Esophagus squamous epithelium (tissue), 4 donors: Measurements from ENCODE around the gene EIF4G1.

Experiments
- POLR2A ChIP-seq, 4 donors: fragments of 450-650 bp; IDR thresholded peaks; one replicate each; pipeline ENCODE4 v1.6.1; 2017; ENCODE audit warnings: antibody characterized with exemption in 4 of 4, mild to moderate bottlenecking in 4 of 4, moderate library complexity in 3 of 4
- TF ChIP-seq, protein P1 (sequence below), 6 experiments: fragments of 450-650 bp in 4 of 6; fragments of 200-600 bp in 2 of 6; sonication (generic) in 2 of 6; IDR thresholded peaks; one replicate each; pipeline ENCODE4 v1.5.1; 2016 to 2019; ENCODE audit warnings: antibody characterized with exemption in 6 of 6, mild to moderate bottlenecking in 4 of 6, moderate library complexity in 4 of 6

DNA sequence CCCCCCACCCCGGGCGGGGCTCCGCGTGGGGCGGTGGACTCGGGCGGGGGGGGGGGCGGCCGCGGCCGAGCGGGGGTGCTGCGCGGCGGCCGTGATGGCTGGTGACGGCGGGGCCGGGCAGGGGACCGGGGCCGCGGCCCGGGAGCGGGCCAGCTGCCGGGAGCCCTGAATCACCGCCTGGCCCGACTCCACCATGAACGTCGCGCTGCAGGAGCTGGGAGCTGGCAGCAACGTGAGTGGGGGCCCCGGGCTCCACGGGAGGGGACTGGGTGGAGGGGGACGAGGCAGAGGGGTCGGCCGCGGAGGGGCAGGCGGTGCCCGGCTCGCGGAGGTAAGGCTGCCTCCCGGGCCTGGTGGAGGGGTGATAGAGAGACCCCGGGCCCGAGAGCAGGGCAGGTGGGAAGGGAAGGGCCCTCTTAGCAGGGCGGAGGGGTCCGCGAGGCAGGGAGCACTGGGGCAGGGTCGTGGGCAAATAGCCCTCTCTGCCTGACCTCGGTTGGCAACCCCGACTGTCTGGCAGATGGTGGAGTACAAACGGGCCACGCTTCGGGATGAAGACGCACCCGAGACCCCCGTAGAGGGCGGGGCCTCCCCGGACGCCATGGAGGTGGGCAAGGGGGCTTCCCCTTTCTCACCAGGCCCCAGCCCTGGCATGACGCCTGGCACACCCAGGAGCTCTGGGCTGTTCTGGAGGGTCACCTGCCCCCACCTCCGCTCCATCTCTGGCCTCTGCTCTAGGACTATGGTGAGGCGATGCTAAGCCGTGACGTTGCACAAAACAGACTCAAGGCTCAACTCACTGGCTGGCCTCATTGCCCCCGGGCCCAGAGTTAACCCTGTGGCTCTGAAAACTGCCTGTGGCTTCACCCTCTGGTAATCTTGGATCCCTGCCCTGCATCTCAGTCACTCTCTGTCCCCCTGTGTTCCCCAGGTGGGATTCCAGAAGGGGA, 38.2 kb upstream of the EIF4G1 start, which contains the start of gene ECE2:
- TF ChIP-seq, protein P1, sequence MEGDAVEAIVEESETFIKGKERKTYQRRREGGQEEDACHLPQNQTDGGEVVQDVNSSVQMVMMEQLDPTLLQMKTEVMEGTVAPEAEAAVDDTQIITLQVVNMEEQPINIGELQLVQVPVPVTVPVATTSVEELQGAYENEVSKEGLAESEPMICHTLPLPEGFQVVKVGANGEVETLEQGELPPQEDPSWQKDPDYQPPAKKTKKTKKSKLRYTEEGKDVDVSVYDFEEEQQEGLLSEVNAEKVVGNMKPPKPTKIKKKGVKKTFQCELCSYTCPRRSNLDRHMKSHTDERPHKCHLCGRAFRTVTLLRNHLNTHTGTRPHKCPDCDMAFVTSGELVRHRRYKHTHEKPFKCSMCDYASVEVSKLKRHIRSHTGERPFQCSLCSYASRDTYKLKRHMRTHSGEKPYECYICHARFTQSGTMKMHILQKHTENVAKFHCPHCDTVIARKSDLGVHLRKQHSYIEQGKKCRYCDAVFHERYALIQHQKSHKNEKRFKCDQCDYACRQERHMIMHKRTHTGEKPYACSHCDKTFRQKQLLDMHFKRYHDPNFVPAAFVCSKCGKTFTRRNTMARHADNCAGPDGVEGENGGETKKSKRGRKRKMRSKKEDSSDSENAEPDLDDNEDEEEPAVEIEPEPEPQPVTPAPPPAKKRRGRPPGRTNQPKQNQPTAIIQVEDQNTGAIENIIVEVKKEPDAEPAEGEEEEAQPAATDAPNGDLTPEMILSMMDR (IDR thresholded peaks at IDR 0.05) = no peak
- TF ChIP-seq POLR2A (IDR thresholded peaks at IDR 0.05) = no peak
